Raji (cell line): ENCODE results near the gene DDX1.

Experiments
- POLR2A ChIP-seq: IDR thresholded peaks from 2 replicates; pipeline ENCODE4 v1.6.1; 2011; ENCODE audit warnings: low read depth, low read length, control low read depth; ENCODE audit not compliant: insufficient read depth

The DDX1 gene

DNA sequence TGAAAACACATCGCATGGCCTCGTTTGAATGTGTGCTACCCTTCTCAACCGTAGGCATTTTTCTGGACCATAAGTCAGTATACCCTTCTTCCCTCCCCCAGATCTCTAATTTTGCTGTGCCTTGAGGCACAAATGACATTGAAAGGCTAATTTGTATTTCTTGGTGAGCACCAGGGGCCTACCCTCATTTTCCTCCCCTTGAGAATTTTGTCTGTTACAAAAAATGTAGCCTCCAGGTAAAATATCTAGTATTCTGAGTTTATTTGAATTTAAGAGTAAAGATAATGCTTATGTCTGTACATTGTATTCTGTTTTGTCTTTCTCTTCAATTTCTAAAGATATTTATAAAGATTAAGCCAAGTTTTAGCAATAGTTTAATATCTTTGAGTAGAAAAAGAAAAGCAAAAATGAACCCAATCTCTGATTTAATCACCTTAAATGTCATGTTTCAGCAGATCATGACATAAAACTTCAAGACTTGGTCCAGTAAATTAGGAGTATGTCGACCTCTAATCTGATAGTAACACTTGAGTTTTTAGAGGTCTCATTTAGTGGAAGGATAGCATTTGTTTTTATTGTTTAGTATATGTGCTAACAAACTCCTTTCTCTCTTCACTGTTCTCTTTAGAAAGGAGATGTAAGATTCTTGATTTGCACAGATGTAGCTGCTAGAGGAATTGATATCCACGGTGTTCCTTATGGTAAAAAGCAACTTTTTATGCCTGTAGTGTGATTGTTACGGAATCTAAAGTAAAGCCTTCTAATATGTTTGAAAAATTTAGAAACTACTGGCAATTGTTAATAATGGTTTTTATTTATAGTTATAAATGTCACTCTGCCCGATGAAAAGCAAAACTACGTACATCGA, 36.4 kb downstream of the DDX1 start:
- no peak for TF ChIP-seq POLR2A

DNA sequence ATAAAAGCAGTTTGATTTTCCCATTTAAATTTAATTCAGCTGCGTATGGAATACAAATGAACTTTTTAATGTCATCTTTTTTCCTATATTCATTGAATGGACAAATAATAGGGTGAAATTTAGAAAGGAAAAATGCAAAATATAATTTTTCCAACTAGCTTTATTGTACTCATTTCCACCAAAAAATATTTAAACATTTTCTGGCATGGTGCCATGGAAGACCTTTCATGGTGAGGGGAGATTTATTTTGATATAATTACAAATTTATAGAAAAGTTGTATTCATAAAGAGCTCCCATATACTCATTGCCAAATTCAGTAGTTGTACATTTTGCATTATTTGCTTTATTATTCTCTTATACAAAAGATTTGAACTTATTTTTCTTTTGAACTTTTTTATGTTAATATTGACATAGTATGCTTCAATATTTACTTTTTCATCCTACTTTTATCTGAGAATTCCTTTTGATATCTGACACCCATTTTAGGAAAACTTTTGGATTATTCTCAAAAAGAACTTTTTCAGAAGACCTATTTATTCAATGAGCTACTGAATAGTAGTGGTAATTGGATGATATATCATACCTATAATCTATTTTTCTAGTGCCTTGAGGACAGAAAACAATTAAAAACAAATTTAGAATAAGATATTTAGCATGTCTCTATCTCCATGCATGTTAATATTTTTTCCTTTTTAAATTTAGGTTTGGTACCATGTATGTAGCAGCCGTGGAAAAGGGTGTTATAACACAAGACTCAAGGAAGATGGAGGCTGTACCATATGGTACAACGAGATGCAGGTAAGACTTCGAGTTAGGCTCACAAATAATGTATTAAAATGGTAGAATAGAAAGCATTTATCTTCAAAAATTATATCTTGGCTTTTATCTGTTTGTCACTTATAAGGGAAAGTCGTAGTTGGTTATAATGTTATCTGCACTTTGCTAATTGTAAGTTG, 37.5 kb downstream of the DDX1 start:
- TF ChIP-seq POLR2A, result no peak

DNA sequence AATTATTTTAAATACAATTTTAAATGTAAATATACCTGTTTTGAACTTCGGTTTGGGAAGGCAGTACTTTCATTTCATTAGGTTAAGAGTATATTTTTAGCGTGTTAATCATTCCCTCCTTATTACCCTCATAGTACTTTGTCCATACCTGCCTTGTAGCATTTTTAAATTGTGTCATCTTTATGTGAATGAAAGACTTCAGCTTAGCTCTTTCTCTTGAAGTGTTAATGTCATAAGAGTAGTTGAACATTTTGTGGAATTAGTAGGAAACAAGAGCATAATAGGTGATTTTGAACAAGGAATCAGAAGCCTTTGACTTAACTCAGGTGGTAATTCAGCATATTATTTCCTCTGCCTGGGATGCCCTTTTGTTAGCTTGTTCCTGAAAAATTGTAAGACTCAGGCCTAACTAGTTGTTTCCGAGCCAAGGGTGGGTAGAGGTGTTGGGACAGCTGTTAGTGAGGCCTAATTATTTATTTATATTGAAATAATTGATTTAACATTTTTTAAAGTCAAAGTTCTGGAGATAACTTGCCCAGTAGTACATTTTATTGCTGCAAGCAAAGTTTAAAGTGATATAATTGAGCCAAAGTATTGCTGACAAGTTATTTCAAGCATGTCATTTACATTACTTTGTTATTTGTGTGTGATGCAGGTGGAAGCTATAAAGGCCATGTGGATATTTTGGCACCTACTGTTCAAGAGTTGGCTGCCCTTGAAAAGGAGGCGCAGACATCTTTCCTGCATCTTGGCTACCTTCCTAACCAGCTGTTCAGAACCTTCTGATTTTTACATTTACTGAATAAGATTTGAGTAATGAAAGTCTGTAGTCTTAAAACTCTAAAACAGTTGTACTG, 38.7 kb downstream of the DDX1 start:
- no peak for TF ChIP-seq POLR2A

DNA sequence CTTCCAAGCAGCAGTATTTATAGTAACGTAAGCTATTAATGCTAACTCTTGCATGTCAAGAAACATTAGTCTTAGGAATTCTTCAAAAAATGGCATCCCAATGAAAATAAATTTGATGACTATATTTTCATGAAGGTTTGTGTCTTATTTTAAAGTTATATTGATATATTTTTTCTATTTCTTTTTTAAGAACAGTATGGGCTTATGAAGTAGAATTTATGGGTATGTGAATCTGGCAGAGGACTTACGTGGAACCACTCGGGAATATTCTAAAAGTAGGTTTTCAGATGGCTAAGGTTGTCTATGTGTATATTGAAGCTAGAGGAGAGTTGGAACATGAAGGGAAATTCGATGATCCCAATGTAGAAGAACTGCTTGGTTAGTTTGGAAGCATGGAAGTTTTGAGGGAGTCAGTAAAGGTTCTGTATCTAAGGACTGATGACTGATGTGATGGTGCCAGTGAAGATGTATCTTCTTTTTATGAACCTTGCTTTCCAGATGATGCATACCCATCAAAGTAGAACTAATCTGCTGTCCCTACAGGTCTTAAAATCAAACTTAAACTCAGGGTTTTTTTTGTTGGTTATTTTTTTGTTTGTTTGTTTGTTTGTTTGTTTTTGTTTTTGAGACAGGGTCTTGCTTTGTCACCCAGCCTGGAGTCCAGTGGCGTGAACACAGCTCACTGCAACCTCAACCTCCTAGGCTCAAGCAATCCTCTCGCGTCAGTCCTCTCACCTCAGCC, 39.5 kb downstream of the DDX1 start:
- no peak for TF ChIP-seq POLR2A

DNA sequence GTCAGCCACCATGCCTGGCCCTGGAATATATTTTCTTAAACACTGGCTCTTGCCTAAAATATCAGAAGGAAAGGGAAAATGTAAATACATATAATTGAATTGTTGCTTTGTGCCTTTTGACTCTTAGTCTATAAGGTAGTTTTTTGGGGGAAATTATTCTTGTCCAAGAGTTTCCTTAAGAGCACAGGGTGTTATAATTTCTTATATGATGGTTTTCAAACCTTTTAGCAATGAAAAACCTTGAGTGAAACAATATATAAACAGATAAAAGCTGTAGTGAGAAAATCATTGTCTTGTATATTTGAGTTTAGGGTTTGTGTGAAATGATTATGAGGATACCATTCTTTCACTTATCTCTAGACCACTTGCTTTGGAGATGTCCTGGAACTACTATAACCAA, 40.2 kb downstream of the DDX1 start:
- no peak for TF ChIP-seq POLR2A

DNA sequence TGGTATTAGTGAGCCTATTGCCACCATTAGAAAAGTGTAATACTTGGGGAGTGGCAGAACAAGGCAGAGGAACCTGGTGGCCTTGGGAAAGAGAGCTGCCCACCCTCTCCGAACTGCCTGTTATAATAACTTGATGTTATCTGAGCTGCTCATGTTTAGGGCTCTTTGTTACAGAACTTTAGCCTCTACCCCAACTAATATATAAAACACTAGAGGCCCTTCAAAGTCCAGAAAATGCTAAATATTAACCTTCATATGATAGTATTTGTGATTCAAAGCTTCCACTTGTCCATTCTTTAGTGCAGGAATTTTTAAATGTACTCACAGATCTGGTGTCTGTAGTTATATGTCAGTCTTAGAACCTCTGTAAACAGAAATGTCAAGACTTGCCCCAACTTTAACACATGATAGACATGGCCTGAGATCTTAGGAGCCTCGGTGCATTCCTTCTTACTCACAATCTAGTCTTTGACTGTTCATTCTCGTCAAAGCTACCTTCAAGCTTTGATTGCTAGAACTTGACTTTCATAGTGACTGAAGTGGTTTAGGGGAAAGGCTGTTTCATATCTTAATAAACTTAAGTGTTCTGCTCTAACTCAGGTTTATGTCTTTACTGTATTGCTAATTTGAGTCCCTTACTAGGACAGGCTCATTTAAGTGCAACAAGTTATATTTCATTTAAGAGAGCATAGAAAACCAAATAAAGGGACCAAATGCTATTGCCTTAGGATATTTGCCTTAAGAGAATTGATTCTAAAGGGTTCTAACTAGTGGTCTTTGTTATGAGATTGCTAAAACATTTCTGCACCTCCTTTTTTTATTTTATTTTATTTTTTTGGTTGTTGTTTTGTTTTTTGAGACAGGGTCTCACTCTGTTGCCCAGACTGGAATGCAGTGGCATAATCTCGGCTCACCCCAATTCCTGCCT, 41.6 kb downstream of the DDX1 start:
- no peak for TF ChIP-seq POLR2A

DNA sequence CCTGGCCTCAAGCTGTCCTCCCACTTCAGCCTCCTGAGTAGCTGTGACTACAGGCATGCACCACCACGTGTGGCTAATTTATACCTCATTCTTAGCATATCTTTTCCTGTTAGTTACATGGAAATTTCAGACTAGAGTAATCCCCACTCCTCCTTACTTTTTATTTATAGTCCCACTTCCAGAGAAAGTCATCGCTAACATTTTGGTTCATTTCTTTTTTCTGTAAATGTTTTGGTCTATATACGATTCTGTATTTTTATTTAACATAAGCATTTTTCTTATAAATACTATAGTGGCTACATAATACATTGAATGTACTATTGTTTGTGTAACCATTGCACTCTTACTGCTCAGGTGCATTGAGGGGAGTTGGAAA, 42.3 kb downstream of the DDX1 start:
- no peak for TF ChIP-seq POLR2A

DNA sequence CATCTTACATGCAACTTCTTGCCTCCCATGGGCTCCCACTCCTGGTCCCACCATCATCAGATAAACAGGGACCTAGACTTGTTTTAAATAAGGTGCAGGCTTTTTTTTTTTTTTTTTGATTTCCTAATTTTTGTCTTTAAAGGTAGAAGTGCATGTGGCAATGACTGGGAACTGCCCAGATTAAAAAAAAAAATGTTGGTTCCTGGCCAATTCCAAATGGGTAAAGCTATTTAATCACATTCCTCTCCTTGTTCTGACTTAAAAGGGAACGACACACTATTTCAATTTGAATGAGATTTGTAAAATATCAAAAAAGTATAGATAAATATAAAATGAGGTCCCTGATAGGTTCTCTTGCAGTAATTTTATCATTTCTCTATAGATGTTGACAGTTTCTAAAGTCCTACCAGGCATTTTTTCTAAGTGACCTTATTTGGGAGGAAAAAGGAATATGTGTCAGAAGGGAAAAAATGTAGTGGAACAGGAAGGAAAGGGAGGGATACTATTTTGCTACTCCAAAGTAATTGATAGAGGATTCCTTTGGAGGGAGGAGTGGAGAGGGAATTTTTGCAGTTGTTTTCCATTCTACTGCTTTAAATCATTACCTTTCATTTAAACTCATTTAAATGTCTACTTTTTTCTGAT, 43.3 kb downstream of the DDX1 start:
- TF ChIP-seq POLR2A, result no peak

DNA sequence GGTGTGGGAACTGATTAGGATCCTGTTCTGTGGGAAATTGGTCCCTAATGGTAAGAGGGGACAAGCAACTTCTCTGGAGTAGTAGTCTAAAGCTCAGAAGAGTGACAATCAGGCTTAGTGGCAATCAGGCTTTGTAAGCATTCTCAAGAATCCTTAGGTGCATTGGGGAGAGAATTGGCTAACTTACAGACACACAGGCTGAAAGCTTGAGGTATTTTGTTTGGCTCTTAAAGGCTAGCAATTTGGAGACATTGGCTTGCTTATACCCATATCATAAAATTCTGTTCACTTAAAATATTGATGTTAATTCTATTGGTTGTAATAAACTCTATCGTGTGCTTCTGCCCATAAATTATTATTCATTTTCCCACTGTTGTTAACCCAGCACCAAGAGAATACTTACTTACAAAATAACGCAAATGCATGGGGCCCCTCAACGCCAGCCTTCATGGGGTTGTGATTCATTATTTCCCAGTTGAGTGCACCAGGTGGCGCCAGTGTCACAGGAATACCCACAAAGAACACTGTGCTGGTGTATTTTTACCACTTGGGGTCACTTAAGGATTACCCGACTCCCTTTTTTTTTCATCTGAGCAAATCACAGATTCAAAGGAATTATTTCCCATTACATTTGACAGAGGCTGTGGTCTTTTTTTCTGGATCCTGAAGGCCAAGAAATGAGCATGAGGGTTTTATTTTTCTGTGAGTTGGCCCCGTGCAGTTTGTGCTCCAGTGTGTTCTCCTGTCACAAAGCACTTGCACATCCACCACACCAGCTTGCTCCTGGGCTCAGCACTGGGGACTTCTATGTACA, 45.5 kb downstream of the DDX1 start:
- TF ChIP-seq POLR2A, result no peak

DNA sequence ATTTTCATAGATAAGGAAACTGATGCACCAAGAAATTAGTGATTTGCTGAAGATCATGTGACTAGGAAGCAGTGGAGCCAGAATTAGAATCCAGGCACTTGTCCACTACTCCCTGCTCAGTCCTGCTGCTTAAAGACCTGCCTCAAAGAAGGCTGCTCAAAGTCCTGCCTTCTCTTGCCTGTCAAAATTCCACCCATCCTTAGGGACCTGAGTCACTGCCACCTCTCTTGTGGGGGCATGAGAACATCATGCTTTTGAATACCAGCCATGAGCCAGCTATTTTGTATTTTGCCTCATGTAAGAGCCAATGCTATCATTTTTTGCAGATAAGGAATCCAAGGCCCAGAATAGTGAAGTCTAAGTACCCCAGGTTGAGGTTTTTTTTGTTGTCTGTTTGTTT, 47.1 kb downstream of the DDX1 start:
- TF ChIP-seq POLR2A, result no peak

DNA sequence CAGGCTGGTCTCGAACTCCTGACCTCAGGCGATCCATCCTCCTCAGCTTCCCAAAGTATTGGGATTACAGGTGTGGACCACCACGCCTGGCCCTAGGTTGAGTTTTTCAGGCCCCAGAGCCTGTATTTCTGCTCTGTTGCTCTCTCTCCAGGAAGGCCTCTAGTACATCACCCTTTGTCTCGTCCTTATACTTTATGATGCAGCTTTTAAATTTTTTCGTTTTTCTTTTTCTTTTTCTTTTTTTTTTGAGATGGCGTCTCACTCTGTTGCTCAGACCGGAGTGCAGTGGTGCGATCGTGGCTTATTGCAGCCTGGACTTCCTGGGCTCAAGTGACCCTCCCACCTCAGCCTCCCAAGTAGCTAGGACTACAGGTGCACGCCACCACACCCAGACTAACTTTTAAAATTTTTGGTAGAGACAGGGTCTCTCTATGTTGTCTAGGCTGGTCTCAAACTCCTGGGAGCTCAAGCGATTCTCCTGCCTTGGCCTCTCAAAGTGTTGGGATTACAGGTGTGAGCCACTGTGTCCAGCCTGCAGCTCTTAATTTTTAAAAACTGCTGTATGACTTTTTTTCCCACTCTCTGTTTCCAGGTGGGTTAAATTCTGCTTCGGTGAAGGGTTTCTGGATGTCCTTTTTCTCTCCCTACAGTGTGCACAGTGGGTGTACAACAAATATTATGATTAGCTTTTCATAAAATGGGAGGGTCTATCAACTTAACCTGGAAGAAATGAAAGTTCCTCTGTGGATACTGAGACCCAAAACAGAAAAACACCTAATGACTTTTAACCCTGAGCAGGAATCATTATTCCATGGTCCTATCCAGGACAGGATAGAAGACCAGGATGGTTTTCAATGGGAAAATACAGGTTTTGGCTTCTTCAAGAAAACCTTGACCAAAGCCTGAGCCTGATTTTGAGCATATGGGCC, 47.9 kb downstream of the DDX1 start:
- no peak for TF ChIP-seq POLR2A
